Omental fat pad (tissue), 4 donors: ENCODE results near the gene C11orf86. TPM values are rescaled to one million over a fixed set of nuclear protein-coding genes. Genes with fewer than 3 reads are reported as not detected.

Source experiments
- ATAC-seq: fragments of 150-250 bp; one replicate; pipeline ENCODE4 v1.9.1; 2016; ENCODE audit warnings: mild to moderate bottlenecking, moderate library complexity; ENCODE audit not compliant: low FRiP score
- DNase-seq: peaks from one replicate; pipeline ENCODE4 v3.0.0-alpha.2; 2019; ENCODE audit warnings: low spot score
- total RNA-seq, 4 donors: library from RNA; depleted of rRNA; stranded (reverse); fragments of >200 nt; gene quantifications; one replicate each; pipeline ENCODE4 v1.1.0, GENCODE V29; 2016
- TF ChIP-seq, protein P1 (sequence below), 3 donors: fragments of 450-650 bp; IDR thresholded peaks; one replicate each; pipeline ENCODE4 v1.5.1; 2016 to 2017; ENCODE audit warnings: antibody characterized with exemption in 3 of 3, mild to moderate bottlenecking in 3 of 3, moderate library complexity in 2 of 3

The C11orf86 gene
- total RNA-seq, 4 donors from 2014 or later, result not detected

DNA sequence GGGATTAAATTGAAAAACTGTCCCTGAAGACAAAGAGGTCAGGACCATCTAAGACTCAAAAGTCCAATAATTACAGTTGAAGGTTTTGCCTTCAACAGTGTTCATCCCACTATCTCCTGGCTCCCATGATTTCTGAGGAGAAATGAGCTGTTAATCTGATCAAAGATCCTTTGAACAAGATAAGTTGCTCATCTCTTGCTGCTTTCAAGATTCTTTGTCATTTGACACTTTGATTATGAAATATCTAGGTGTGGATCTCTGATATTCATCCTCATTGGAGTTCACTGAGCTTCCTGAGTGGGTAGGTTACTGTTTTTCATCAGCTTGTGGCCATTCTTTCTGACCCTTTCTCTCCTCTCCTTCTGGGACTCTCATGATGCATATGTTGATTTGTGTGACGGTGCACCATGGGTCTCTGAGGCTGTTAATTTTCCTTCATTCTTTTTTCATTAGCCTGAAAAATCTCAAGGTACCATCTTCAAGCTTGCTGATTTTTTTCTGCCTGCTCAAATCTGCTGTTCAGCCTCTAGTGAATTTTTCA is 37.8 kb upstream of the C11orf86 start:
- DNase-seq (no peak), ATAC-seq (no peak)
- TF ChIP-seq, protein P1, sequence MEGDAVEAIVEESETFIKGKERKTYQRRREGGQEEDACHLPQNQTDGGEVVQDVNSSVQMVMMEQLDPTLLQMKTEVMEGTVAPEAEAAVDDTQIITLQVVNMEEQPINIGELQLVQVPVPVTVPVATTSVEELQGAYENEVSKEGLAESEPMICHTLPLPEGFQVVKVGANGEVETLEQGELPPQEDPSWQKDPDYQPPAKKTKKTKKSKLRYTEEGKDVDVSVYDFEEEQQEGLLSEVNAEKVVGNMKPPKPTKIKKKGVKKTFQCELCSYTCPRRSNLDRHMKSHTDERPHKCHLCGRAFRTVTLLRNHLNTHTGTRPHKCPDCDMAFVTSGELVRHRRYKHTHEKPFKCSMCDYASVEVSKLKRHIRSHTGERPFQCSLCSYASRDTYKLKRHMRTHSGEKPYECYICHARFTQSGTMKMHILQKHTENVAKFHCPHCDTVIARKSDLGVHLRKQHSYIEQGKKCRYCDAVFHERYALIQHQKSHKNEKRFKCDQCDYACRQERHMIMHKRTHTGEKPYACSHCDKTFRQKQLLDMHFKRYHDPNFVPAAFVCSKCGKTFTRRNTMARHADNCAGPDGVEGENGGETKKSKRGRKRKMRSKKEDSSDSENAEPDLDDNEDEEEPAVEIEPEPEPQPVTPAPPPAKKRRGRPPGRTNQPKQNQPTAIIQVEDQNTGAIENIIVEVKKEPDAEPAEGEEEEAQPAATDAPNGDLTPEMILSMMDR (IDR thresholded peaks at IDR 0.05), result no peak

DNA sequence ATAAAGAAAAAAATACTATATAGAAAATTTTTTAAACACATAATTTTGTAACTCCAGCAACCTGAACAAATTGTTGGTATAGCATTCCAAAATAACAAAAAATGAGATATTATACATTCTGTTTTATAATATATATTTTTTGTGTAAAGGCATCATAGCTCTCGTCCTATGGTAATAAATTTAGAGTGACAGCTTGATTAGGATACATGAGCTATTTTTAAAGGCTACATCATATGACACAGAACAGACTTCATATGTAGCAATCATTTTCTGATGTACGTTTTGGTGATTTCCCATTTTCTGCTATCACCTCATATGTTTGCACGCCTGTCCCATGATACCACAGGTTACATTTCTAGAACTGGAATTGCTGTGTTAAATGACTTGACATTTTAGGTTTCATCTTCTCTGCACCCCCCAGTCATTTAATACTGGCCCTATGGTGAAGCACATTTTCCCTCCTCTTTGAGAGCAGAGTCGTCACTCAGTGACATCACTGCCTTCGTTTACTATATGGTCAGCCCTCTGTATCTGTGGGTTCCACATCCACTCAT is 36.4 kb upstream of the C11orf86 start:
- TF ChIP-seq, protein P1 (IDR thresholded peaks at IDR 0.05), result no peak
- no peak for ATAC-seq
- DNase-seq, result no peak

DNA sequence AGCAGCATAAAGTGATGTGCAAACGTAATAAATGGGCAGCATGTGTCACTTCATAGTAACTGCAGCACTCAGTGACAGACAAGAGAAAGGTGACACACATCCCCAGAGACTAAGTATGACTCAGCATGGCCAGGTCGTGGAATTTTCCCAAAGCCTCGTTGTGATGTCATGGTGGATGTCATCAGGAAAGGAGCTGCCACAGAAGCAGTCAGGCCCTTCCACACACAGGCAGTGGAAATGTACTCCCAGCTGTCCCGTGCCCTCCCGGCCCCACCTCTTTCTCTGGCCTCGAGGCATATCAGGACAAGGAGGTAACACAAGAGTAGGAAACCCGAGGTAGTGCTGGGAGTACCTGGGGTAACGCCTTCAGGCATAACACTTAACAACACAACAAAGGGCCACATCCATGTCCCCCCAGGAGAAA is 25.0 kb upstream of the C11orf86 start:
- TF ChIP-seq, protein P1 (IDR thresholded peaks at IDR 0.05), result no peak
- ATAC-seq, result no peak
- no peak for DNase-seq

DNA sequence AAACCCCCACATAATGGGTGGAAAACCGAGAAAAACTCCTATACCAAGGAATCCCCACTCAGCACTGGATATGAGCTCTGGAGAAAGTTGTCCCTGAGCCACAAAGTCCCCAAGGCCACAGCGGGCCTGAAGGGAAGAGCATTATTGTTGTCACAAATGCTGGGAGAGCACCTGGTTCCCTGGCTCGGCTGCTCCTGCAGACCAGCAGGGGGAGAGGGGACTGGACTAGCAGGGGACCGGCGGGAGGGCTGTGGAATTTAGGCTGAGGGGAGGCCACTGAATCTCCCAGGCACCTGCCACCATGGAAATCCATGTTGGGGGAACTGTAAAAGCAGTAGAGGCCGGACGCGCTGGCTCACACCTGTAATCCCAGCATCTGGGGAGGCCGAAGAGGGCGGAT is 24.0 kb upstream of the C11orf86 start:
- TF ChIP-seq, protein P1 (IDR thresholded peaks at IDR 0.05), result no peak
- DNase-seq, result no peak
- ATAC-seq, result no peak

DNA sequence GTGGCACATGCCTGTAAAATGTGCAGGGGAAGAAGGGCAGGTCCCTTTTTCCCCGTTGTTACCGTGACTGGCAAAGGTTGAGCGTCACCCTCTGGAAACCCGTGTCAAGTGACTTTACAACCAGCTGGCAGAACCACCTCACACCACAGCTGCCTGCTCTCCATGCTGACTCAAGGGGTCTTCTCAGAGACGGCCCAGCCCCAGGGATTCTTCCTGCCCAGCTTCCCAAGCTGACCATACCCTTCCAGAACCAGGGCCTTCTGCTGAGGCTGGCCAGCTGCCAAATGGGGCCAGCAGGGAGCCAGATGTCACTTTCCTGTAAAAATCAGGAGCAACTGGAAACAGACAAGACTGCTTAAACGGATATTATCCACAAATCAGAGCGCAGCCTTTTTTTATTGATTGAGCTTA is 23.2 kb upstream of the C11orf86 start:
- ATAC-seq (no peak), DNase-seq (no peak)
- TF ChIP-seq, protein P1 (IDR thresholded peaks at IDR 0.05), result no peak

DNA sequence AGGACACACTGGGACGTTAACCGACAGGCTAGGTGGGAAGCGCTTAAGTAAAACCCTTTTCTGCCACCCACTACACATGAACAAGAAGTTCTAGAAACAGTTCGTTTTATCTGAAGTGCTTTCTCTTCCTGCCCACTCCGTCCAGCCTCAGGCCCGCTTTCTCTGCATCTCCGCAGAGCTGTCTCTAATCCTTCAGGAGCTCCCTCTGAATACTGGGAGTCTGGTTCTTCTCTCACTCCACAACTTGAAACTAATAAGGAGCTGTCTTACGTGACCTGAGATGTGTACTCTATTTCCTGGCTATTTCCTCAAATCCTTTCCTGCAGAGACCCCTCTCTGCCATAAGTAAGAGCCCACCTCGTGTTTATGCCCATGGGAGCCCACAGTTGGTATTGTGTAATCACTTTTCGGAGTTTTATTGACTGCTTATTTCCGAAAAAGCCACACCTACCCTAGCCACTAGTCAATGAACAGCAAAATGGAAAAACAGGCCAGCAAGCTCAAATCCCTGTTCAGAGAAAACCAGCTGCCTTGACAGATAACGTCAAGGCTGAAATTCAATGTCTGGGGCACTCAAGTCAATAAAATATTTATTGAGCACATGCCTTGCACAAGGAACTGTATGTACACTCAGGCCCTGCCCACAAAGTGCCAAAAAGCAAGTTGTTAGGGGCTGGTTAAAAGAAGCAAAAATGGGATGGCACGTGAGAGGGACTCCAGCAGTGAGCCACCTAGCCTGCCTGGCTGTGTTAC is 21.8 kb upstream of the C11orf86 start:
- TF ChIP-seq, protein P1 (IDR thresholded peaks at IDR 0.05), result no peak
- no peak for DNase-seq
- no peak for ATAC-seq
